ENCODE results near the gene MAPKAP1. TPM values are rescaled to one million over a fixed set of nuclear protein-coding genes. Genes with fewer than 3 reads are reported as not detected.

The MAPKAP1 gene
- total RNA-seq, 1 donor from 2014 or later: 56.6 TPM

- Histone ChIP-seq H3K4me1 (no peaks in the 10 kb centered on the region), H3F3A (ENCODE audit: low read depth) (peaks cover 2% of the 10 kb centered on the region), H3K79me2 (ENCODE audit: low read depth) (peaks cover 82% of the 10 kb centered on the region), H3K4me3 (no peak overlapping the region), H3K36me3 (no peaks in the 10 kb centered on the region), H3K9me3 (ENCODE audit: low read depth) (no peaks in the 10 kb centered on the region), H2AFZ (replicated peaks) (no peak overlapping the region), H3K9ac (no peak overlapping the region), H3K27me3 (no peaks in the 10 kb centered on the region), H3K27ac (no peak overlapping the region), H4K20me1 (ENCODE audit: low read depth) (peaks cover 4% of the 10 kb centered on the region), H3K4me2 (no peak overlapping the region)
- no peaks in the 10 kb centered on the region for H3K9me3 Mint-ChIP-seq
- peaks cover 7% of the 10 kb centered on the region for H3K36me3 Mint-ChIP-seq
- no peak overlapping the region for H3K4me3 Mint-ChIP-seq
- no peak for DNase-seq (ENCODE audit: low spot score)
- TF ChIP-seq EZH2phosphoT487 (IDR thresholded peaks at IDR 0.05) (no peak), EZH2 (IDR thresholded peaks at IDR 0.05) (no peak), CTCF (IDR thresholded peaks at IDR 0.05) (no peak)
- H3K27me3 Mint-ChIP-seq (ENCODE audit: insufficient read depth, low read depth): peaks cover 2% of the 10 kb centered on the region
- peaks cover 8% of the 10 kb centered on the region for H3K4me1 Mint-ChIP-seq
- H3K27ac Mint-ChIP-seq: no peak overlapping the region
Measured at GRCh38 chr9:125691869-125692268, 15.1 kb downstream of the MAPKAP1 start.

GRCh38 chr9:125690679-125691078 is 16.3 kb downstream of the MAPKAP1 start:
- peaks cover 8% of the 10 kb centered on the region for H3K4me1 Mint-ChIP-seq
- Histone ChIP-seq H4K20me1 (ENCODE audit: low read depth) (peaks cover 4% of the 10 kb centered on the region), H3K36me3 (no peaks in the 10 kb centered on the region), H3K9ac (no peak overlapping the region), H3K27ac (no peak overlapping the region), H3K9me3 (ENCODE audit: low read depth) (no peaks in the 10 kb centered on the region), H3K4me3 (no peak overlapping the region), H3K4me2 (no peak overlapping the region), H3K27me3 (no peaks in the 10 kb centered on the region), H3K79me2 (ENCODE audit: low read depth) (peaks cover 74% of the 10 kb centered on the region), H3K4me1 (no peaks in the 10 kb centered on the region), H3F3A (ENCODE audit: low read depth) (no peaks in the 10 kb centered on the region), H2AFZ (replicated peaks) (no peak overlapping the region)
- H3K4me3 Mint-ChIP-seq: no peak overlapping the region
- peaks cover 7% of the 10 kb centered on the region for H3K36me3 Mint-ChIP-seq
- H3K9me3 Mint-ChIP-seq: no peaks in the 10 kb centered on the region
- no peak for DNase-seq (ENCODE audit: low spot score)
- TF ChIP-seq EZH2phosphoT487 (IDR thresholded peaks at IDR 0.05) (no peak), CTCF (IDR thresholded peaks at IDR 0.05) (no peak), EZH2 (IDR thresholded peaks at IDR 0.05) (no peak)
- no peak overlapping the region for H3K27ac Mint-ChIP-seq
- H3K27me3 Mint-ChIP-seq (ENCODE audit: insufficient read depth, low read depth): peaks cover 2% of the 10 kb centered on the region

- H3F3A ChIP-seq (ENCODE audit: low read depth): no peaks in the 10 kb centered on the region
- H2AFZ ChIP-seq (replicated peaks): no peak overlapping the region
- H3K4me3 ChIP-seq: no peak overlapping the region
- no peaks in the 10 kb centered on the region for H3K27me3 ChIP-seq
- no peak overlapping the region for H3K9ac ChIP-seq
- H4K20me1 ChIP-seq (ENCODE audit: low read depth): no peaks in the 10 kb centered on the region
- no peaks in the 10 kb centered on the region for H3K4me1 ChIP-seq
- DNase-seq (ENCODE audit: low spot score): no peak
- no peaks in the 10 kb centered on the region for H3K36me3 ChIP-seq
- H3K36me3 Mint-ChIP-seq: peaks cover 4% of the 10 kb centered on the region
- H3K79me2 ChIP-seq (ENCODE audit: low read depth): peaks cover 59% of the 10 kb centered on the region
- peaks cover 2% of the 10 kb centered on the region for H3K27me3 Mint-ChIP-seq (ENCODE audit: insufficient read depth, low read depth)
- TF ChIP-seq EZH2 (IDR thresholded peaks at IDR 0.05) (no peak), CTCF (IDR thresholded peaks at IDR 0.05) (no peak), EZH2phosphoT487 (IDR thresholded peaks at IDR 0.05) (no peak)
- no peaks in the 10 kb centered on the region for H3K9me3 ChIP-seq (ENCODE audit: low read depth)
- no peak overlapping the region for H3K27ac ChIP-seq
- H3K27ac Mint-ChIP-seq: no peak overlapping the region
- H3K4me2 ChIP-seq: no peak overlapping the region
- peaks cover 3% of the 10 kb centered on the region for H3K4me1 Mint-ChIP-seq
- H3K9me3 Mint-ChIP-seq: no peaks in the 10 kb centered on the region
- no peak overlapping the region for H3K4me3 Mint-ChIP-seq
Measured at GRCh38 chr9:125687163-125687863, 19.7 kb downstream of the MAPKAP1 start.
